Limb (tissue), 2 donors: Measurements from ENCODE around the gene EZH2.

Experiments used
- DNase-seq, 2 donors: peaks; one replicate each; pipeline ENCODE4 v3.0.0-alpha.2; 2016; ENCODE audit errors: extremely low spot score in 2 of 2

Gene EZH2

GRCh38 chr7:148772297-148773089 lies 111.6 kb downstream of the EZH2 start:
- no peak for DNase-seq

- DNase-seq: no peak
These were observed 114.1 kb downstream of the EZH2 start for GRCh38 chr7:148770004-148770403.

- DNase-seq: no peak
These were observed 120.5 kb downstream of the EZH2 start for GRCh38 chr7:148763622-148764021.

- no peak for DNase-seq
These were observed 122.4 kb downstream of the EZH2 start for GRCh38 chr7:148761499-148762278.
